Measurements from ENCODE around the gene SPI1.

SPI1 gene

GRCh38 chr11:47327949-47328348 is 50.4 kb downstream of the SPI1 start:
- no peak for TF ChIP-seq CTCF (IDR thresholded peaks at IDR 0.05)

GRCh38 chr11:47327025-47327424 is 51.3 kb downstream of the SPI1 start:
- H3K36me3 ChIP-seq = peaks cover 77% of the 10 kb centered on the region
- TF ChIP-seq CTCF (IDR thresholded peaks at IDR 0.05) = no peak

More at GRCh38 chr11:47327949-47328348, 50.4 kb downstream of the SPI1 start:
- H3K27ac ChIP-seq = no peak overlapping the region
- H3K4me3 ChIP-seq (ENCODE audit: low read depth in 1 of 2, low read length in 1 of 2) = no peak overlapping the region
- H3K9me3 ChIP-seq = no peaks in the 10 kb centered on the region
- no peaks in the 10 kb centered on the region for H3K27me3 ChIP-seq
- no peaks in the 10 kb centered on the region for H3K4me1 ChIP-seq (ENCODE audit: control insufficient read depth in 1 of 2, insufficient read depth in 1 of 2, low read depth in 1 of 2, low read length in 1 of 2)
- peaks cover 77% of the 10 kb centered on the region for H3K36me3 ChIP-seq

GRCh38 chr11:47326198-47326597 is 52.1 kb downstream of the SPI1 start:
- Histone ChIP-seq H3K36me3 (peaks cover 77% of the 10 kb centered on the region), H3K27me3 (no peaks in the 10 kb centered on the region), H3K4me1 (ENCODE audit: control insufficient read depth in 1 of 2, insufficient read depth in 1 of 2, low read depth in 1 of 2, low read length in 1 of 2) (no peaks in the 10 kb centered on the region), H3K27ac (no peak overlapping the region), H3K4me3 (ENCODE audit: low read depth in 1 of 2, low read length in 1 of 2) (no peak overlapping the region), H3K9me3 (no peaks in the 10 kb centered on the region)
- TF ChIP-seq CTCF (IDR thresholded peaks at IDR 0.05) = no peak

More at GRCh38 chr11:47327025-47327424, 51.3 kb downstream of the SPI1 start:
- no peaks in the 10 kb centered on the region for H3K9me3 ChIP-seq
- no peak overlapping the region for H3K27ac ChIP-seq
- H3K4me3 ChIP-seq (ENCODE audit: low read depth in 1 of 2, low read length in 1 of 2) = no peak overlapping the region
- no peaks in the 10 kb centered on the region for H3K4me1 ChIP-seq (ENCODE audit: control insufficient read depth in 1 of 2, insufficient read depth in 1 of 2, low read depth in 1 of 2, low read length in 1 of 2)
- no peaks in the 10 kb centered on the region for H3K27me3 ChIP-seq

- Histone ChIP-seq H3K9me3 (no peaks in the 10 kb centered on the region), H3K27ac (no peak overlapping the region), H3K4me3 (ENCODE audit: low read depth in 1 of 2, low read length in 1 of 2) (no peak overlapping the region), H3K4me1 (ENCODE audit: control insufficient read depth in 1 of 2, insufficient read depth in 1 of 2, low read depth in 1 of 2, low read length in 1 of 2) (no peaks in the 10 kb centered on the region), H3K27me3 (no peaks in the 10 kb centered on the region), H3K36me3 (peaks cover 75% of the 10 kb centered on the region)
- no peak for TF ChIP-seq CTCF (IDR thresholded peaks at IDR 0.05)
These were observed 52.9 kb downstream of the SPI1 start for GRCh38 chr11:47325271-47326041.

- Histone ChIP-seq H3K9me3 (no peaks in the 10 kb centered on the region), H3K27me3 (no peaks in the 10 kb centered on the region), H3K36me3 (peaks cover 67% of the 10 kb centered on the region), H3K4me3 (ENCODE audit: low read depth in 1 of 2, low read length in 1 of 2) (no peak overlapping the region), H3K27ac (no peak overlapping the region), H3K4me1 (ENCODE audit: control insufficient read depth in 1 of 2, insufficient read depth in 1 of 2, low read depth in 1 of 2, low read length in 1 of 2) (no peaks in the 10 kb centered on the region)
- no peak for TF ChIP-seq CTCF (IDR thresholded peaks at IDR 0.05)
These were observed 53.8 kb downstream of the SPI1 start for GRCh38 chr11:47324520-47324919.
